Chondrocyte (in vitro differentiated cells): ENCODE data around the gene BMP2K. TPM values are rescaled to one million over a fixed set of nuclear protein-coding genes. Genes with fewer than 3 reads are reported as not detected.

Experiments
- DNase-seq: peaks from one replicate; pipeline ENCODE4 v3.0.0; 2021; ENCODE audit warnings: mixed read lengths, low spot score
- H3K27ac Mint-ChIP-seq: one replicate; pipeline ENCODE4 v1.8.0; 2021; ENCODE audit warnings: mild to moderate bottlenecking, moderate library complexity, mixed read lengths; ENCODE audit not compliant: unreplicated experiment
- H3K27me3 Mint-ChIP-seq: 2 replicates; pipeline ENCODE4 v1.8.0; 2021; ENCODE audit warnings: low read depth, mixed read lengths
- H3K36me3 Mint-ChIP-seq: 2 replicates; pipeline ENCODE4 v1.8.0; 2021; ENCODE audit warnings: low read depth, mixed read lengths
- H3K4me1 Mint-ChIP-seq: 2 replicates; pipeline ENCODE4 v1.8.0; 2021; ENCODE audit warnings: low read depth, mild to moderate bottlenecking, mixed read lengths
- H3K4me3 Mint-ChIP-seq: one replicate; pipeline ENCODE4 v1.8.0; 2021; ENCODE audit warnings: mild to moderate bottlenecking, moderate library complexity, mixed read lengths; ENCODE audit not compliant: unreplicated experiment
- H3K9me3 Mint-ChIP-seq: 2 replicates; pipeline ENCODE4 v1.8.0; 2021; ENCODE audit warnings: low read depth, mixed read lengths
- CTCF ChIP-seq: fragments of 200-600 bp; sonication (generic); IDR thresholded peaks from 2 replicates; pipeline ENCODE4 v1.5.0; 2021; ENCODE audit warnings: antibody characterized with exemption, mild to moderate bottlenecking, moderate library complexity
- total RNA-seq: library from RNA; stranded (reverse); gene quantifications from 3 replicates; pipeline ENCODE4 v1.2.1, GENCODE V29; 2021

Gene BMP2K
- total RNA-seq, 1 donor from 2014 or later: 20.8 TPM

GRCh38 chr4:78940752-78941151, 164.6 kb downstream of the BMP2K start:
- Mint-ChIP-seq H3K4me1 (peaks cover 16% of the 10 kb centered on the region), H3K9me3 (no peaks in the 10 kb centered on the region), H3K27me3 (peaks cover 34% of the 10 kb centered on the region), H3K27ac (no peak overlapping the region), H3K36me3 (peaks cover 1% of the 10 kb centered on the region), H3K4me3 (no peak overlapping the region)
- DNase-seq: no peak
- TF ChIP-seq CTCF: no peak

GRCh38 chr4:78944381-78944780, 168.2 kb downstream of the BMP2K start:
- H3K9me3 Mint-ChIP-seq: peaks cover 7% of the 10 kb centered on the region
- H3K4me1 Mint-ChIP-seq: peaks cover 6% of the 10 kb centered on the region
- DNase-seq: no peak
- H3K27ac Mint-ChIP-seq: no peak overlapping the region
- H3K36me3 Mint-ChIP-seq: peaks cover 6% of the 10 kb centered on the region
- H3K27me3 Mint-ChIP-seq: peaks cover 62% of the 10 kb centered on the region
- TF ChIP-seq CTCF: no peak
- H3K4me3 Mint-ChIP-seq: no peak overlapping the region

- Mint-ChIP-seq H3K4me1 (no peaks in the 10 kb centered on the region), H3K9me3 (peaks cover 7% of the 10 kb centered on the region), H3K27ac (no peak overlapping the region), H3K27me3 (peaks cover 62% of the 10 kb centered on the region), H3K36me3 (peaks cover 6% of the 10 kb centered on the region), H3K4me3 (no peak overlapping the region)
- DNase-seq: no peak
- no peak for TF ChIP-seq CTCF
Observed at GRCh38 chr4:78945651-78946179, 169.6 kb downstream of the BMP2K start.

GRCh38 chr4:78949735-78950134, 173.6 kb downstream of the BMP2K start:
- peaks cover 6% of the 10 kb centered on the region for H3K36me3 Mint-ChIP-seq
- no peak for TF ChIP-seq CTCF
- H3K27ac Mint-ChIP-seq: no peak overlapping the region
- no peak overlapping the region for H3K4me3 Mint-ChIP-seq
- H3K27me3 Mint-ChIP-seq: peaks cover 54% of the 10 kb centered on the region
- peaks cover 7% of the 10 kb centered on the region for H3K9me3 Mint-ChIP-seq
- H3K4me1 Mint-ChIP-seq: no peaks in the 10 kb centered on the region
- no peak for DNase-seq

- Mint-ChIP-seq H3K27me3 (peaks cover 47% of the 10 kb centered on the region), H3K4me1 (no peaks in the 10 kb centered on the region), H3K4me3 (no peak overlapping the region), H3K27ac (no peak overlapping the region), H3K9me3 (no peaks in the 10 kb centered on the region), H3K36me3 (peaks cover 3% of the 10 kb centered on the region)
- peak; percentile 92 for TF ChIP-seq CTCF
- DNase-seq: no peak
Observed at GRCh38 chr4:78951862-78952472, 175.8 kb downstream of the BMP2K start.
